HCT116 (cell line): ENCODE results near the gene CCDC90B. TPM values are rescaled to one million over a fixed set of nuclear protein-coding genes. Genes with fewer than 3 reads are reported as not detected.

Experiments used
- ATAC-seq: fragments of 200-7000 bp; cut with Tn5 transposase; 2 replicates; pipeline ENCODE4 v1.9.1; 2020; ENCODE audit warnings: mild to moderate bottlenecking, moderate library complexity
- BruUV-seq: library from RNA; stranded (reverse); fragments of 400-500 nt; replicated peaks from 2 replicates; lab custom pipeline; 2021; lab: Mats Ljungman, UMichigan
- CTCF ChIA-PET: fragments of 300-600 bp; sonication (Branson Sonifier 250); formaldehyde crosslinking; loops from one replicate; lab custom pipeline; 2021; ENCODE audit warnings: antibody characterized with exemption; lab: Charles Lee
- POLR2A ChIA-PET: fragments of 300-600, 350-600 bp; sonication (Branson Sonifier 250); formaldehyde crosslinking; loops from one replicate; lab custom pipeline; 2021; ENCODE audit warnings: antibody characterized with exemption; lab: Charles Lee
- RAD21 ChIA-PET, 2 experiments: fragments of 300-600 bp; sonication (Branson Sonifier 250); formaldehyde crosslinking; loops; one replicate each; lab custom pipeline; 2023; ENCODE audit warnings: low total read pairs in 2 of 2; ENCODE audit not compliant: uncharacterized antibody in 2 of 2, unreplicated experiment in 2 of 2, low non-redundant PET in 1 of 2; lab: Charles Lee
- DNase-seq: peaks from one replicate; pipeline ENCODE4 v3.0.0-alpha.2; 2010; ENCODE audit warnings: low read depth, low spot score
- H2AFZ ChIP-seq: fragments of 200-600 bp; shearing (Covaris generic), sonication (generic); 2 replicates; pipeline ENCODE4 v1.6.1; 2017; ENCODE audit warnings: low read depth, mixed run types, mixed read lengths, antibody characterized with exemption, low read length; ENCODE audit not compliant: poor library complexity, severe bottlenecking
- H3K27ac ChIP-seq: 2 replicates; pipeline ENCODE4 v1.5.1; 2012; ENCODE audit warnings: low read depth, low read length
- H3K27me3 ChIP-seq: fragments of 200-600 bp; sonication (generic); 2 replicates; pipeline ENCODE4 v1.6.1; 2016; ENCODE audit warnings: mixed run types, low read length, mixed read lengths; ENCODE audit not compliant: insufficient read depth
- H3K36me3 ChIP-seq, 2 experiments: fragments of 200-500 bp in 1 of 2; fragments of 200-600 bp in 1 of 2; sonication (Bioruptor generic) in 1 of 2; sonication (generic) in 1 of 2; 2 replicates each; pipeline versions ENCODE4 v1.5.1 to v1.6.1; 2014 to 2016; ENCODE audit warnings: low read length in 2 of 2, inconsistent platforms in 1 of 2, mixed read lengths in 1 of 2, mixed run types in 1 of 2; ENCODE audit not compliant: insufficient read depth in 2 of 2, control insufficient read depth in 1 of 2
- H3K4me1 ChIP-seq, 2 experiments: fragments of 200-600 bp in 1 of 2; sonication (generic) in 1 of 2; 2 replicates each; pipeline versions ENCODE4 v1.5.1 to v1.6.1; 2012 to 2017; ENCODE audit warnings: low read length in 2 of 2, inconsistent platforms in 1 of 2, mild to moderate bottlenecking in 1 of 2, mixed read lengths in 1 of 2, mixed run types in 1 of 2, moderate library complexity in 1 of 2; ENCODE audit not compliant: insufficient read depth in 2 of 2, control insufficient read depth in 1 of 2
- H3K4me2 ChIP-seq: fragments of 200-600 bp; sonication (generic); 2 replicates; pipeline ENCODE4 v1.6.1; 2017; ENCODE audit warnings: mixed run types, low read length, mixed read lengths
- H3K4me3 ChIP-seq, 2 experiments: fragments of 200-600 bp in 1 of 2; sonication (generic) in 1 of 2; replicated peaks in 1 of 2; 2 replicates each; pipeline ENCODE4 v1.5.1; 2011 to 2016; ENCODE audit warnings: low read length in 2 of 2, control low read depth in 1 of 2, low read depth in 1 of 2, mild to moderate bottlenecking in 1 of 2, mixed read lengths in 1 of 2, mixed run types in 1 of 2
- H3K79me2 ChIP-seq: fragments of 200-600 bp; sonication (generic); 2 replicates; pipeline ENCODE4 v1.6.1; 2017; ENCODE audit warnings: mild to moderate bottlenecking, mixed run types, low read length, moderate library complexity, mixed read lengths; ENCODE audit not compliant: insufficient read depth
- H3K9ac ChIP-seq: fragments of 200-600 bp; sonication (generic); 2 replicates; pipeline ENCODE4 v1.6.1; 2016; ENCODE audit warnings: low read length, mixed read lengths
- H3K9me2 ChIP-seq: fragments of 200-600 bp; sonication (generic), shearing (Covaris generic); 2 replicates; pipeline ENCODE4 v1.6.1; 2017; ENCODE audit warnings: mixed run types, mild to moderate bottlenecking, moderate library complexity; ENCODE audit not compliant: insufficient read depth
- H3K9me3 ChIP-seq, 2 experiments: fragments of 200-500 bp in 1 of 2; fragments of 200-600 bp in 1 of 2; sonication (Bioruptor generic) in 1 of 2; sonication (generic) in 1 of 2; 2 replicates each; pipeline ENCODE4 v1.6.1; 2014 to 2017; ENCODE audit warnings: low read length in 2 of 2, mixed read lengths in 2 of 2, inconsistent platforms in 1 of 2, low read depth in 1 of 2, mild to moderate bottlenecking in 1 of 2, mixed run types in 1 of 2, moderate library complexity in 1 of 2; ENCODE audit not compliant: control insufficient read depth in 1 of 2, insufficient read depth in 1 of 2
- H4K20me1 ChIP-seq: fragments of 200-600 bp; sonication (generic), shearing (Covaris generic); 2 replicates; pipeline ENCODE4 v1.6.1; 2017; ENCODE audit warnings: mixed run types, mild to moderate bottlenecking, moderate library complexity; ENCODE audit not compliant: insufficient read depth
- ATF3 ChIP-seq: IDR thresholded peaks from 2 replicates; pipeline ENCODE4 v1.6.1; 2012
- CBX3 ChIP-seq: IDR thresholded peaks from 2 replicates; pipeline ENCODE4 v1.6.1; 2012; ENCODE audit warnings: low read depth
- CTCF ChIP-seq, 3 experiments: fragments of 200-600 bp in 1 of 3; sonication (generic) in 1 of 3; IDR thresholded peaks in 2 of 3; conservative IDR thresholded peaks in 1 of 3; 2 replicates each; pipeline ENCODE4 v1.5.1; 2012 to 2017; ENCODE audit warnings: low read depth in 2 of 3, low read length in 2 of 3, antibody characterized with exemption in 1 of 3, borderline replicate concordance in 1 of 3, control low read depth in 1 of 3, mild to moderate bottlenecking in 1 of 3, mixed read lengths in 1 of 3, mixed run types in 1 of 3, moderate library complexity in 1 of 3; ENCODE audit not compliant: insufficient read depth in 1 of 3
- ELF1 ChIP-seq: IDR thresholded peaks from 2 replicates; pipeline ENCODE4 v1.6.1; 2012; ENCODE audit warnings: low read depth, borderline replicate concordance
- MAX ChIP-seq: IDR thresholded peaks from 2 replicates; pipeline ENCODE4 v1.6.1; 2012
- POLR2A ChIP-seq: IDR thresholded peaks from 2 replicates; pipeline ENCODE4 v1.7.0; 2011; ENCODE audit warnings: borderline replicate concordance; ENCODE audit not compliant: insufficient read depth, insufficient read length; ENCODE audit errors: extremely low read depth
- POLR2AphosphoS5 ChIP-seq: IDR thresholded peaks from 2 replicates; pipeline ENCODE4 v1.6.1; 2011; ENCODE audit warnings: mild to moderate bottlenecking, low read depth, low read length, moderate library complexity
- RAD21 ChIP-seq: IDR thresholded peaks from 2 replicates; pipeline ENCODE4 v1.6.1; 2012; ENCODE audit warnings: low read depth, mild to moderate bottlenecking
- REST ChIP-seq: IDR thresholded peaks from 2 replicates; pipeline ENCODE4 v1.6.1; 2012; ENCODE audit warnings: low read depth
- SP1 ChIP-seq: IDR thresholded peaks from 2 replicates; pipeline ENCODE4 v1.6.1; 2012; ENCODE audit warnings: low read depth
- YY1 ChIP-seq: IDR thresholded peaks from 2 replicates; pipeline ENCODE4 v1.6.1; 2011; ENCODE audit warnings: low read length, low read depth, moderate library complexity, mild to moderate bottlenecking; ENCODE audit not compliant: insufficient replicate concordance; ENCODE audit errors: extremely low read depth
- ZBTB33 ChIP-seq: IDR thresholded peaks from 2 replicates; pipeline ENCODE4 v1.6.1; 2011; ENCODE audit warnings: mild to moderate bottlenecking, low read length, moderate library complexity; ENCODE audit not compliant: insufficient replicate concordance; ENCODE audit errors: extremely low read depth
- ZFX ChIP-seq: fragments of 450-650 bp; IDR thresholded peaks from 2 replicates; pipeline ENCODE4 v1.6.1; 2017
- ZNF274 ChIP-seq: fragments of 200-500 bp; sonication (Bioruptor generic); IDR thresholded peaks from 2 replicates; pipeline ENCODE4 v1.6.1; 2014; ENCODE audit warnings: mild to moderate bottlenecking, low read depth, low read length, inconsistent platforms
- intact Hi-C: fragments of 100-400 bp; cut with micrococcal nuclease; formaldehyde crosslinking; loops from 2 replicates; pipeline ENCODE4 v1.10.0; 2022
- total RNA-seq: library from RNA; stranded (reverse); gene quantifications from one replicate; pipeline ENCODE4 v1.2.1, GENCODE V29; 2021; ENCODE audit not compliant: unreplicated experiment

The CCDC90B gene
- total RNA-seq, 1 experiment from 2014 or later = 30.3 TPM

GRCh38 chr11:83318931-83319330 lies 32.8 kb upstream of the CCDC90B start:
- ATAC-seq (no peak), DNase-seq (no peak)
- Histone ChIP-seq H3K36me3 (no peaks in the 10 kb centered on the region), H3K79me2 (no peaks in the 10 kb centered on the region), H3K27ac (no peak overlapping the region), H3K4me2 (no peak overlapping the region), H3K27me3 (peaks cover 54% of the 10 kb centered on the region), H3K9me2 (no peaks in the 10 kb centered on the region), H3K4me1 (no peaks in the 10 kb centered on the region), H3K9me3 (no peaks in the 10 kb centered on the region), H3K4me3 (no peak overlapping the region), H4K20me1 (no peaks in the 10 kb centered on the region), H2AFZ (no peak overlapping the region), H3K9ac (no peak overlapping the region)
- BruUV-seq = no TSS peak
- intact Hi-C loops = no loop called here
- CTCF ChIA-PET = no interaction called here
- POLR2A ChIA-PET = no interaction called here
- RAD21 ChIA-PET = no interaction called here
- no peak for TF ChIP-seq ELF1
- no peak for TF ChIP-seq ATF3
- TF ChIP-seq POLR2A = no peak
- no peak for TF ChIP-seq ZNF274
- TF ChIP-seq SP1 = no peak
- no peak for TF ChIP-seq CBX3
- TF ChIP-seq ZFX = no peak
- TF ChIP-seq ZBTB33 = no peak
- no peak for TF ChIP-seq CTCF (IDR thresholded peaks at IDR 0.05 in 2 of 3, conservative IDR thresholded peaks at IDR 0.05 in 1 of 3; ENCODE audit: borderline replicate concordance in 1 of 3, insufficient read depth in 1 of 3, low read depth in 2 of 3, low read length in 2 of 3)
- TF ChIP-seq REST = no peak
- TF ChIP-seq POLR2AphosphoS5 = no peak
- no peak for TF ChIP-seq RAD21
- TF ChIP-seq YY1 = no peak
- no peak for TF ChIP-seq MAX
- TF ChIP-seq, all 23 proteins: peak for 0
